H9 (cell line): ENCODE measurements around the gene RBM8A. TPM values are rescaled to one million over a fixed set of nuclear protein-coding genes. Genes with fewer than 3 reads are reported as not detected.

Experiments
- DNase-seq: peaks from one replicate; pipeline ENCODE4 v3.0.0-alpha.2; 2017
- H2AFZ ChIP-seq: one replicate; pipeline ENCODE4 v1.6.1; 2013; ENCODE audit warnings: mild to moderate bottlenecking, low read length, control low read depth, moderate library complexity
- H2AK5ac ChIP-seq: 2 replicates; pipeline ENCODE4 v1.6.1; 2013; ENCODE audit warnings: low read length, control low read depth, mixed read lengths; ENCODE audit not compliant: insufficient read length
- H2BK120ac ChIP-seq: one replicate; pipeline ENCODE4 v1.6.1; 2013; ENCODE audit warnings: low read depth, mild to moderate bottlenecking, low read length, control low read depth, inconsistent platforms; ENCODE audit not compliant: poor library complexity, severe bottlenecking
- H2BK12ac ChIP-seq: 2 replicates; pipeline ENCODE4 v1.6.1; 2013; ENCODE audit warnings: low read length, control low read depth, mixed read lengths, low read depth; ENCODE audit not compliant: insufficient read length
- H2BK15ac ChIP-seq: 2 replicates; pipeline ENCODE4 v1.6.1; 2013; ENCODE audit warnings: low read depth, low read length, control low read depth
- H2BK20ac ChIP-seq: one replicate; pipeline ENCODE4 v1.6.1; 2013; ENCODE audit warnings: low read depth, mild to moderate bottlenecking, low read length, control low read depth, inconsistent platforms; ENCODE audit not compliant: poor library complexity, severe bottlenecking
- H2BK5ac ChIP-seq: 2 replicates; pipeline ENCODE4 v1.6.1; 2013; ENCODE audit warnings: low read length, control low read depth, mixed read lengths; ENCODE audit not compliant: insufficient read length
- H3K14ac ChIP-seq: 2 replicates; pipeline ENCODE4 v1.6.1; 2013; ENCODE audit warnings: low read length, control low read depth; ENCODE audit not compliant: insufficient read depth
- H3K18ac ChIP-seq: 2 replicates; pipeline ENCODE4 v1.6.1; 2013; ENCODE audit warnings: low read depth, mild to moderate bottlenecking, mixed read lengths, low read length, control low read depth; ENCODE audit not compliant: insufficient read length
- H3K23ac ChIP-seq: 2 replicates; pipeline ENCODE4 v1.6.1; 2013; ENCODE audit warnings: low read length, control low read depth, mixed read lengths, low read depth; ENCODE audit not compliant: insufficient read length
- H3K23me2 ChIP-seq: 2 replicates; pipeline ENCODE4 v1.6.1; 2013; ENCODE audit warnings: low read depth, mild to moderate bottlenecking, mixed read lengths, low read length, control low read depth; ENCODE audit not compliant: insufficient read length, poor library complexity, severe bottlenecking
- H3K27ac ChIP-seq: 2 replicates; pipeline ENCODE4 v1.5.1; 2013; ENCODE audit warnings: low read length, control low read depth, mixed read lengths, low read depth; ENCODE audit not compliant: insufficient read length
- H3K27me3 ChIP-seq: 2 replicates; pipeline ENCODE4 v1.6.1; 2013; ENCODE audit warnings: low read length, control low read depth, inconsistent platforms; ENCODE audit not compliant: insufficient read depth
- H3K4ac ChIP-seq: 2 replicates; pipeline ENCODE4 v1.6.1; 2013; ENCODE audit warnings: low read depth, mild to moderate bottlenecking, control low read depth, inconsistent platforms, low read length, moderate library complexity
- H3K4me1 ChIP-seq: 2 replicates; pipeline ENCODE4 v1.6.1; 2013; ENCODE audit warnings: low read length, control low read depth, inconsistent platforms; ENCODE audit not compliant: insufficient read depth
- H3K4me2 ChIP-seq: 2 replicates; pipeline ENCODE4 v1.6.1; 2013; ENCODE audit warnings: low read length, control low read depth, mixed read lengths; ENCODE audit not compliant: insufficient read length, insufficient read depth
- H3K56ac ChIP-seq: 2 replicates; pipeline ENCODE4 v1.6.1; 2013; ENCODE audit warnings: low read depth, mild to moderate bottlenecking, mixed read lengths, low read length, control low read depth; ENCODE audit not compliant: insufficient read length
- H3K79me1 ChIP-seq: 2 replicates; pipeline ENCODE4 v1.6.1; 2013; ENCODE audit warnings: low read depth, mild to moderate bottlenecking, moderate library complexity, low read length, control low read depth, inconsistent platforms; ENCODE audit not compliant: insufficient read depth, poor library complexity, severe bottlenecking
- H3K79me2 ChIP-seq: 2 replicates; pipeline ENCODE4 v1.6.1; 2013; ENCODE audit warnings: low read length, control low read depth, inconsistent platforms; ENCODE audit not compliant: insufficient read depth
- H3K9ac ChIP-seq: 2 replicates; pipeline ENCODE4 v1.6.1; 2013; ENCODE audit warnings: low read length, control low read depth, mixed read lengths; ENCODE audit not compliant: insufficient read length; ENCODE audit errors: extremely low read depth
- H3K9me3 ChIP-seq: one replicate; pipeline ENCODE4 v1.6.1; 2013; ENCODE audit warnings: low read depth, low read length, inconsistent platforms; ENCODE audit not compliant: control insufficient read depth
- H3T11ph ChIP-seq: one replicate; pipeline ENCODE4 v1.6.1; 2013; ENCODE audit warnings: mild to moderate bottlenecking, low read length, control low read depth, inconsistent platforms
- H4K20me1 ChIP-seq: one replicate; pipeline ENCODE4 v1.6.1; 2013; ENCODE audit not compliant: control insufficient read depth, insufficient read length, insufficient read depth
- H4K5ac ChIP-seq: 2 replicates; pipeline ENCODE4 v1.6.1; 2013; ENCODE audit warnings: low read depth, mild to moderate bottlenecking, mixed read lengths, low read length, control low read depth; ENCODE audit not compliant: insufficient read length
- H4K8ac ChIP-seq: replicated peaks from 2 replicates; pipeline ENCODE4 v1.6.1; 2013; ENCODE audit warnings: low read length, control low read depth, mixed read lengths, low read depth; ENCODE audit not compliant: insufficient read length
- H4K91ac ChIP-seq: 2 replicates; pipeline ENCODE4 v1.6.1; 2013; ENCODE audit warnings: low read depth, mild to moderate bottlenecking, moderate library complexity, mixed read lengths, low read length, control low read depth; ENCODE audit not compliant: insufficient read length
- H3K27ac Mint-ChIP-seq, 3 experiments: 2 replicates in 2 of 3; 3 replicates in 1 of 3; pipeline ENCODE4 v1.8.0; 2020 to 2021; ENCODE audit warnings: mixed read lengths in 3 of 3, mild to moderate bottlenecking in 1 of 3, moderate library complexity in 1 of 3
- H3K27me3 Mint-ChIP-seq: 2 replicates; pipeline ENCODE4 v1.8.0; 2021; ENCODE audit warnings: low read depth, mild to moderate bottlenecking, moderate library complexity, mixed read lengths
- H3K36me3 Mint-ChIP-seq, 3 experiments: 2 replicates in 2 of 3; 3 replicates in 1 of 3; pipeline ENCODE4 v1.8.0; 2020 to 2021; ENCODE audit warnings: low read depth in 3 of 3, mixed read lengths in 3 of 3; ENCODE audit not compliant: insufficient read depth in 1 of 3
- H3K4me1 Mint-ChIP-seq, 2 experiments: 2 replicates each; pipeline ENCODE4 v1.8.0; 2020; ENCODE audit warnings: mixed read lengths in 2 of 2
- H3K4me3 Mint-ChIP-seq, 2 experiments: 2 replicates in 1 of 2; 3 replicates in 1 of 2; pipeline ENCODE4 v1.8.0; 2020 to 2021; ENCODE audit warnings: mild to moderate bottlenecking in 2 of 2, mixed read lengths in 2 of 2, moderate library complexity in 1 of 2
- H3K9me3 Mint-ChIP-seq, 2 experiments: 2 replicates in 1 of 2; 3 replicates in 1 of 2; pipeline ENCODE4 v1.8.0; 2020; ENCODE audit warnings: mild to moderate bottlenecking in 2 of 2, mixed read lengths in 2 of 2, moderate library complexity in 1 of 2
- WGBS: extraction: QIAGEN DNeasy Blood & Tissue Kit; methylation state at CpG from one replicate; pipeline ENCODE4 v1.1.7; 2013; ENCODE audit warnings: missing lambda C conversion rate, low lambda C conversion rate, mixed read lengths; ENCODE audit not compliant: insufficient read length; ENCODE audit errors: extremely low coverage; 5-methylcytosine and 5-hydroxymethylcytosine counted together
- total RNA-seq: library from RNA; stranded (reverse); gene quantifications from 2 replicates; pipeline ENCODE4 v1.2.1, GENCODE V29; 2021
- TF ChIP-seq, protein P1 (sequence below): fragments of 200-600 bp; sonication (generic); conservative IDR thresholded peaks from 3 replicates; pipeline ENCODE4 v1.8.0; 2021; ENCODE audit warnings: antibody characterized with exemption, mild to moderate bottlenecking

The RBM8A gene
- total RNA-seq, 1 experiment from 2014 or later: 298 TPM

- H3K4me3 Mint-ChIP-seq: peak overlapping the region; percentile 77 to 82
- Histone ChIP-seq H2AK5ac (no peak overlapping the region), H2AFZ (no peak overlapping the region), H3K14ac (no peak overlapping the region), H3K56ac (no peak overlapping the region), H4K8ac (no peak overlapping the region), H3K27me3 (peaks cover 26% of the 10 kb centered on the region; the same call in 1 of the 2 replicates), H2BK120ac (no peak overlapping the region), H3K23me2 (peaks cover 19% of the 10 kb centered on the region), H4K20me1 (no peaks in the 10 kb centered on the region), H3K79me2 (no peaks in the 10 kb centered on the region), H2BK12ac (no peak overlapping the region), H2BK15ac (no peak overlapping the region), H4K91ac (no peak overlapping the region), H3K27ac (no peak overlapping the region), H3K4me1 (no peaks in the 10 kb centered on the region; the same call in 1 of the 2 replicates), H3K4me2 (peak overlapping the region; percentile 92), H3K9ac (no peak overlapping the region), H3K79me1 (no peaks in the 10 kb centered on the region), H3T11ph (no peak overlapping the region), H2BK5ac (no peak overlapping the region), H4K5ac (no peak overlapping the region), H3K4ac (no peak overlapping the region), H3K9me3 (no peaks in the 10 kb centered on the region), H2BK20ac (no peak overlapping the region), H3K18ac (no peak overlapping the region), H3K23ac (no peak overlapping the region)
- no CpG with 5 or more reads among the region's 3 CpGs for WGBS
- H3K27me3 Mint-ChIP-seq: peaks cover 59% of the 10 kb centered on the region
- DNase-seq: no peak
- no peak overlapping the region for H3K27ac Mint-ChIP-seq
- H3K9me3 Mint-ChIP-seq: no peaks in the 10 kb centered on the region
- no peaks in the 10 kb centered on the region; a peak in 1 of 7 replicates for H3K36me3 Mint-ChIP-seq
- TF ChIP-seq, protein P1, sequence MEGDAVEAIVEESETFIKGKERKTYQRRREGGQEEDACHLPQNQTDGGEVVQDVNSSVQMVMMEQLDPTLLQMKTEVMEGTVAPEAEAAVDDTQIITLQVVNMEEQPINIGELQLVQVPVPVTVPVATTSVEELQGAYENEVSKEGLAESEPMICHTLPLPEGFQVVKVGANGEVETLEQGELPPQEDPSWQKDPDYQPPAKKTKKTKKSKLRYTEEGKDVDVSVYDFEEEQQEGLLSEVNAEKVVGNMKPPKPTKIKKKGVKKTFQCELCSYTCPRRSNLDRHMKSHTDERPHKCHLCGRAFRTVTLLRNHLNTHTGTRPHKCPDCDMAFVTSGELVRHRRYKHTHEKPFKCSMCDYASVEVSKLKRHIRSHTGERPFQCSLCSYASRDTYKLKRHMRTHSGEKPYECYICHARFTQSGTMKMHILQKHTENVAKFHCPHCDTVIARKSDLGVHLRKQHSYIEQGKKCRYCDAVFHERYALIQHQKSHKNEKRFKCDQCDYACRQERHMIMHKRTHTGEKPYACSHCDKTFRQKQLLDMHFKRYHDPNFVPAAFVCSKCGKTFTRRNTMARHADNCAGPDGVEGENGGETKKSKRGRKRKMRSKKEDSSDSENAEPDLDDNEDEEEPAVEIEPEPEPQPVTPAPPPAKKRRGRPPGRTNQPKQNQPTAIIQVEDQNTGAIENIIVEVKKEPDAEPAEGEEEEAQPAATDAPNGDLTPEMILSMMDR: no peak
- H3K4me1 Mint-ChIP-seq: peaks cover 27 to 28% of the 10 kb centered on the region in 2 experiments
Observed at GRCh38 chr1:145956781-145957442, 29.6 kb upstream of the RBM8A start.
